Activated CD4-positive, alpha-beta T cell treated with anti-CD3 and anti-CD28 coated beads, Interleukin-2, Interleukin-6, amounts not matched to agents 100 ng/mL and 50 ng/mL, durations not matched to agents 16 hours and 8 hours (primary cell): Measurements from ENCODE around the gene THOC6.
"Not testable (repeated sequence)": the region's sequence is repeated elsewhere in the genome, so short reads cannot be mapped to it uniquely, and the experiment has no call there.

Source experiments
- DNase-seq: peaks from one replicate; pipeline ENCODE4 v3.0.0-alpha.2; 2020

THOC6 gene

DNA sequence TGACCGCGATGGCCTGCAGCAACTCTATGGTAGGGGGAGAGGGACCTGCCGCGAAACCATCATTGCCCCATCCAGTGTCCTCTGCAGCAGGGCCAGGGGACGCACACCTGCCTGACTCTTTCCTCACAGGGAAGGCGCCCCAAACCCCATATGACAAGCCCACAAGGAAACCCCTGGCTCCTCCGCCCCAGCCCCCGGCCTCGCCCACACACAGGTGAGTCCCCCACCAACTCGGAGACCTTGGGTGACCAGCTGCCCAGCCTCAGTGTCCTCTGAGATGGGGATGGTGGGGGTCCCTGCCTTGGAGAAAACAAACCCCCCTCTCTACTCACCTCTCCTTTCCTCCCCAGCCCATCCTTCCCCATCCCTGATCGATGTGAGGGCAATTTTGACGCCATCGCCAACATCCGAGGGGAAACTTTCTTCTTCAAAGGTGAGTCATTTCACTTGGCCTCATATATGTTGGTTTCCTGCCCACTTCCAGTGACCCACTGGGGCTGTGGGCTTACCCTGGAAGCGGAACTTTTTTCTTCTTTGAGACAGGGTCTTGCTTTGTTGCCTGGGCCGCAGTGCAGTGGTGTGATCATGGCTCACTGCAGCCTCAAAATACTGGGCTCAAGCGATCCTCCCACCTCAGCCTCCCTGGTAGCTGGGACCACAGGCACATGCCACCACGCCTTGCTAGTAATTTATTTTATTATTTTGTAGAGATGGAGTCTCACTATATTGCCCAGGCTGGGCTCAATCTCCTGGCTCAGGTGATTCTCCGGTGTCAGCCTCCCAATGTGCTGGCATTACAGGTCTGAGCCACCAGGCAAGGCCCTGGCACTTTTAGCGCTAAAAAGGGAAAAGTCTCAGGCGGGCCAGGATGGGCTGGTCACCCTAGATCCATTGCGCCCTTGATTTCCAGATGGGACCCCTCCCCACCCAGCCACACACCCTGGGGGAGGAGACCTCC is 33.6 kb downstream of the THOC6 start:
- peak; percentile 66 for DNase-seq

DNA sequence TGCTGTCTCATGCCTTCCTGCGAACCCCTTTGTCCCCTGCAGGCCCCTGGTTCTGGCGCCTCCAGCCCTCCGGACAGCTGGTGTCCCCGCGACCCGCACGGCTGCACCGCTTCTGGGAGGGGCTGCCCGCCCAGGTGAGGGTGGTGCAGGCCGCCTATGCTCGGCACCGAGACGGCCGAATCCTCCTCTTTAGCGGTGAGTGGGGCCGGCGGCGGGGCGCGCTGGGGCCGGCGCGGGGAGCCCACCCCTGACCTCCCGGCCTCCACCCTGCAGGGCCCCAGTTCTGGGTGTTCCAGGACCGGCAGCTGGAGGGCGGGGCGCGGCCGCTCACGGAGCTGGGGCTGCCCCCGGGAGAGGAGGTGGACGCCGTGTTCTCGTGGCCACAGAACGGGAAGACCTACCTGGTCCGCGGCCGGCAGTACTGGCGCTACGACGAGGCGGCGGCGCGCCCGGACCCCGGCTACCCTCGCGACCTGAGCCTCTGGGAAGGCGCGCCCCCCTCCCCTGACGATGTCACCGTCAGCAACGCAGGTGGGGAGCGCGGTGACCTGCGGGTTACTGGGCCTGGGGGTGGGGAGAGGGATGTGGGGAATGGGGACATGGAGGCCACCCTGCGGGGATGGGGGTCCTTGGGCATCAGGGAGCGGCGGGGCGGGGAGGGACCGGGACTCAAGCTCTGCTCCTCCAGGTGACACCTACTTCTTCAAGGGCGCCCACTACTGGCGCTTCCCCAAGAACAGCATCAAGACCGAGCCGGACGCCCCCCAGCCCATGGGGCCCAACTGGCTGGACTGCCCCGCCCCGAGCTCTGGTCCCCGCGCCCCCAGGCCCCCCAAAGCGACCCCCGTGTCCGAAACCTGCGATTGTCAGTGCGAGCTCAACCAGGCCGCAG is 34.5 kb downstream of the THOC6 start:
- peak; percentile 74 for DNase-seq

DNA sequence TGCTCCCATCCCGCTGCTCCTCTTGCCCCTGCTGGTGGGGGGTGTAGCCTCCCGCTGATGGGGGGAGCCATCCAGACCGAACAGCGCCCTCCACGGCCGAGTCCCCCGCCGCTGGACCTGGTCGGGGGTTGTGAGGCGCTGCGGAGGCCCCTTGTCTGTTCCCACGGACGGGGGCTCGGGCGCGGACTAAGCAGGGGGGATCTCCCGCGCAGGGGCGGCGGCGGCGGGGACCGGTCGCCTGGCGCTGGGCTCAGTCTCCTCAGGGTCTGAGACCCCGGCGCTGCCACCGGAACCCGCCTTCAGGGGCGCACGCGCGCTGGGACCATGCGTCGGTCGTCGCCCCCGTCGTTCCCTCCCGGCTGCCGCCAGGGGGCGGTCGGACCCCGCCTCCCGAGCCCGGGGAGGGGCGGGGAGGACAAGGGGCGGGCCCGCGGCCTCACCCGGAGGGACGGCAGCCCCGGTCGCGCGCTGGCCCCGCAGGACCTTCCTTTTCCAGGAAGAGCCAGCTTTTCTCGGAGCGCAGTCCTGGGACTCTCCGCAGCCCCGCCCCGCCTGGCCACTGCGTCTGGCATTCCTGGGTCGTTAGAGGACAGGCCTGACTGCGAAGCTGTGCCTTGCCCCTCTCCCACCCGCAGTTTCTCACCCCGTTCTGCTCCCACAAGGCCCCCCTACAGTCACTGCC is 35.3 kb downstream of the THOC6 start:
- DNase-seq, result peak; percentile 94

DNA sequence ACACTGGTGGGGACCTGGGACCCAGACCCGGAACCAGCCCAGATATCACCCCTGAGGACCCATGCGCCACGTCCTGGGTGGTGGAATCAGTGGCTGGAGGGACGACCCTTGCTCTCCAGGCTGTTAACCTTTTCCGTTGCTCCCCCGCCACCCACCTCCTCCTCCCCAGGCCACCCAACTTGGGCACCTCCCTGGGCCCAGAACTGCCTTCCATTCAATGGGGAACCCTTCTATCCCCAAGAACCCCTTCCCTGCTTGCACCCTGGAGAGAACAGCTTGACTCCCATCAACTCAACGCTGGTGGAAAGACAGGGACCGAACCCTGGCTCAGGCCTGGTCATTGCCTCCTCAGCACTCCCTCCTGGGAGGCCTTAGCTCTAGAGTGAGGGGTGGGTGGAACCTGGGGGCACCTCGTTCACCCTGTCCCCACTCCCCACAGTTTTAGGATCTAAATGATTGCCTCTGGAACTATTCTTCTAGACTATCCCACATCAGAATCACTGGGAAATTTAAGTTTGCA is 35.9 kb downstream of the THOC6 start:
- DNase-seq, result no peak

DNA sequence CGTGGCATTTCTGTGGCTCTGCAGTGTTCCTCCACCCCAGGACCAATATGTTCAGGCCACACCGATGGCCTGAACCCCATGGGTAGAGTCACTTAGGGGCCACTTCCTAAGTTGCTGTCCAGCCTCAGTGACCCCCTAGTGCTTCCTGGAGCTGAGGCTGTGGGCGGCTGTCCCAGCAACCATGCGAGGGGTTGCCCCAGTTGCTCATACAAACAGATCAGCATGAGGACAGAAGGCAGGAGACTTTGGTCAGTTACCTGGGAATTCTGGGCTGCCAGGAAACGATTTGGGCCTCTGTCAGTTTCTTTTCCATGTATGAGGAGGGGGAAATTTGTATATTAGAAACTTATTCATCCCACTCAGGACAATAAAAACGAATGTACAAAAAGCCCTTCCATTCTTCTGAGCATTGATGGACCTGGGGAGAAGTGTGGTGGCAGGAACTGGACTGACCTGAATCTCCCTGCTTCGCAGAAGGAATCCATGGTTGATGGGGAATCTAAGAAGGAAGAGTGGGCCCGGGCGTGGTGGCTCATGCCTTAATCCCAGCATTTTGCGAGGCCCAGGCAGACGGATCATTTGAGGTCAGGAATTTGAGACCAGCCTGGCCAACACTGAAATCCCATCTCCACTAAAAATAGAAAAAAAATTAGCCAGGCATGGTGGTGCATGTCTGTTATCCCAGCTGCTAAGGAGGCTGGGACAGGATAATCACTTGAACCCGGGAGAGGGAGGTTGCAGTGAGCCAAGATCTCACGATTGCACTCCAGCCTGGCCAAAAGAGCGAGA is 36.7 kb downstream of the THOC6 start:
- DNase-seq, result no peak

DNA sequence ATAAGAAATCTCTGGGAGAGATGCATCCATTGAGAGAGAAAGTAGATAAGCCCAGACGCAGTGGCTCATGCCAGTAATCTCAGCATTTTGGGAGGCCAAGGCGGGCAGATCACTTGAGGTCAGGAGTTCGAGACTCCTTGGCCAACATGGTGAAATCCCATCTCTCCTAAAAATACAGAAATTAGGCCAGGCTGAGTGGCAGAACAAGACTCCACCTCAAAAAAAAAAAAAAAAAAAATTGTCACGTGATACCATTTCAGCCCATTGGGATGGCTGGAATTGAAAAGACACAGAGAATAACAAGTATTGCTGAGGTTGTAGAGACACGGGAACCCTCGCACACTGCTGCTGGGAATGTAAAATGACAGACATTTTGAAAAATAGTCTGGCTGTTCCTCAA is 38.7 kb downstream of the THOC6 start:
- no peak for DNase-seq

DNA sequence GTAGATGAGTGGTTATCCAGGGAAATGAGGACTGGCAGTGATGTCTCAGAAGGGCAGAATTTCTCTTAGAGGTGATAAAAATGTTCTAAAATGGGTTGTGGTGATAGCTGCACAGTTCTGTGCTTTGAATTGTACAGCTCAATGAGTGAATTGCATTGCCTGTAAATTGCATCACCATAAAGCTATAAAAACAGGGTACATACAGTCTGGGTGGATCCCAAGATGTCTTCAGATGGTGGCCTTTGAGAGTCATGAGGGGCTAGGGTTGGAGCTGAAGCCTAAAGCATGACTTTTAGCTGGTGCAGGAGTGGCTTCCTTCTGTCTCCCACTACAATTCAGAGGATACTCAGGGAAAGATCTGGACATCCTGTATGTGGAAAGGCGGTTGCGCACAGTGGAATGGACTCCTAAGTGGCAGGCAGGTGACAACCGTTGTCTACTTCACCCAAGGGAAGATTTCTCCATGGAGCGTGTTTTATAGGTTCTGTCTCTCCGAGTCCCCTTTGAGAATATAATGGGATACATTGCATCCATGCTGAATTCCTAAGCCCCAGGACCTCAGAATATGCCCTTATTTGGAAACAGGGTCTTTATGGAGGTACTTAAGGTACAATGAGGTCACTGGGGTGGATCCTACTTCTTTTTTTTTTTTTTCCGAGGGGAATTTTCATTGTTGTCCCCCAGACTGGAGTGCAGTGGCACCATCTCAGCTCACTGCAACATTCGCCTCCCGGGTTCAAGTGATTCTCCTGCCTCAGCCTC is 40.0 kb downstream of the THOC6 start:
- no peak for DNase-seq

DNA sequence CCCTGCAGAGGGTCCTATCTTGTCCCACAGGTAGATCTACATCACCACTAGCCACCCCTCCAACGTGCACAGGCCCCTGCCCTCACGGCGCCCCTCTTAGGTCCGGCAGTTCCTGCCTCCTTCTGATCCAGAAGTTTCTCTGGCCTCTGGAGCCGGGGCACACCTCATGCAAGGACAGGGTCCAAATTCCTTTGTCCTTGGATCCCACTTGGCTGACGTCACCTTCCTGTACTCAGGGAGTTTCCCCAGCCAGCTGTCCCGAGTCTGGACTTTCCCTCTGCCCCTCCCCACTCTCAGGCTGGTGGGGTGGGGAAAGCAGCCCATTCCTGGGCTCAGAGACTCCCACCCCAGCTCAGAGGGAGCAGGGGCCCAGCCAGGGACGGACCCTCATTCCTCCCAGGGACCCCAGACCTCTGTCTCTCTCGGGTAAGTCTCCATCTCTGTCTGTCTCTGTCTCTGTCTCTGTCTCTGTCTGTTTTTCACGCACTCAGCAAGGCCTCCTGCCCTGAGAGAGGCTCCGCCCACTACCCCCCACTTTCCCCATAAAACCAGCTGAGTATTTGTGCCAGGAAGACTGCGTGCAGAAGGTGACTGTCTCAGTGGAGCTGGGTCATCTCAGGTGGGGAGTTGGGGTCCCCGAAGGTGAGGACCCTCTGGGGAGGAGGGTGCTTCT is 41.4 kb downstream of the THOC6 start, which contains the start of gene IL32:
TSS of gene IL32 (plus strand) at position 572 of the 673 bp plus-strand sequence. CDS start 172 bp downstream, outside the sequence.
- DNase-seq, result peak; percentile 90

DNA sequence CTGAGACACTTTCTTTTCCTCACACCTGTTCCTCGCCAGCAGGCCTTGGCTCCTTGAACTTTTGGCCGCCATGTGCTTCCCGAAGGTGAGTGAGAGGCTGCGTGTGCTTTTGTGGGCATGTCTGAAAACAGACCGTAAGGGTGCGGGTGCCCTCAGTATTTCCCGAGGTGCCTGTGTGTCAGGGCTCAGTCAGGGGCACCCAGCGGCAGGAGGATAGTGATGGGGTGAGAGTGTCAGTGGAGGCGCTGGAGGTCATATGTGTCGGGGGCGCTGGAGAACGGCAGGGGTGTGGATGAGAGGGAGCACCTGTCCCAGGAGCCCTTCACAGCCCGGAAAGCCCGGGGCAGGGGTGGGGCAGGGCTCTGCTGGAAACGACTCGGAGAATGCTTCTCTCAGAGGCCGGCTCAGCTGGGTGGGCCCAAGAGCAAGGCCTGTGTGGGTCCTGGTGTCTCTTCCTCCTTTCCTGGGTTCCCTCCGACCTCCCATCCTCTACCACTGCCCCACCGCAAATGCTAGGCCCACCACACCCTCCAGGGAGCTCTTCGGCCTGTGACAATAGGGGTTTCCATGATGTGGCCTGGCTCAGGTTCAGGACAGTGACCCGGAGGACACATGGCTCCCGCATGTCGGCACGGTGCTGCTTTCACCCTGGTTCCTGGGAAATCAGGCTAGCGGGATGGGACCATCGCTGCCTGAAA is 42.1 kb downstream of the THOC6 start:
- peak; percentile 54 for DNase-seq

DNA sequence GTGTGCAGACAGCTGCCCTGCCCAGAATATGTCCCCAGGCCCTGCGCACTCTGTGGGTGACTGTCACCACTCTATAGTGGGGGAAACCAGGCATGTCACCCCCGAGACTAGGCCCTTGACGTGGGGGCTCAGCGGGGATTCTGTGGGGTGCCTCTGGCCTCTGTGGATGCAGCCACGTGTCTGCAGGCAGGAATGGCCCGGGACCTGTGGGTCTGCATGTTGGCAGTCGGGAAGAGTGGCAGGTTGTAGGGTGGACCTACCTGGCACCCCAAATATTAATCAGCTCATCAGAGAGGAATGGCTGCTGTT is 42.6 kb downstream of the THOC6 start:
- DNase-seq, result no peak

DNA sequence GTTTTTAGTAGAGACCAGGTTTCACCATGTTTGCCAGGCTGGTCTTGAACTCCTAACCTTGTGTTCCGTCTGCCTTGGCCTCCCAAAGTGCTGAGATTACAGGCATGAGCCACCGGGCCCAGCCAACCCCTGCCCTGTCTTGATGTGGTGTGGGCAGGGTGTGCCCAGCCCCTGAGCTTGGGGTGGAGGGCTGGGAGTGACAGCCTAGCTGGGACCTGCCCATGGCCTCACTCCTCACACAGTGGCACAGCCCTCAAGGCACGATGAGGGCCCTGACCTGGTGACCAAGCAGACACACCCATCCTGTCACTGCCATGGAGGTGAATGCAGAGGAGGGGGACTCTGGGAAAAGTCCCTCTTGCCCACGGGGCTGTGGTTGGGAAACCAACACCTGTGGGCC is 44.7 kb downstream of the THOC6 start:
- peak; percentile 43 for DNase-seq

DNA sequence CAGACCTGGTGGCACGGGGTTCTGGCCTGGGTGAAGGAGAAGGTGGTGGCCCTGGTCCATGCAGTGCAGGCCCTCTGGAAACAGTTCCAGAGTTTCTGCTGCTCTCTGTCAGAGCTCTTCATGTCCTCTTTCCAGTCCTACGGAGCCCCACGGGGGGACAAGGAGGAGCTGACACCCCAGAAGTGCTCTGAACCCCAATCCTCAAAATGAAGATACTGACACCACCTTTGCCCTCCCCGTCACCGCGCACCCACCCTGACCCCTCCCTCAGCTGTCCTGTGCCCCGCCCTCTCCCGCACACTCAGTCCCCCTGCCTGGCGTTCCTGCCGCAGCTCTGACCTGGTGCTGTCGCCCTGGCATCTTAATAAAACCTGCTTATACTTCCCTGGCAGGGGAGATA is 45.3 kb downstream of the THOC6 start:
- not testable (repeated sequence) for DNase-seq

DNA sequence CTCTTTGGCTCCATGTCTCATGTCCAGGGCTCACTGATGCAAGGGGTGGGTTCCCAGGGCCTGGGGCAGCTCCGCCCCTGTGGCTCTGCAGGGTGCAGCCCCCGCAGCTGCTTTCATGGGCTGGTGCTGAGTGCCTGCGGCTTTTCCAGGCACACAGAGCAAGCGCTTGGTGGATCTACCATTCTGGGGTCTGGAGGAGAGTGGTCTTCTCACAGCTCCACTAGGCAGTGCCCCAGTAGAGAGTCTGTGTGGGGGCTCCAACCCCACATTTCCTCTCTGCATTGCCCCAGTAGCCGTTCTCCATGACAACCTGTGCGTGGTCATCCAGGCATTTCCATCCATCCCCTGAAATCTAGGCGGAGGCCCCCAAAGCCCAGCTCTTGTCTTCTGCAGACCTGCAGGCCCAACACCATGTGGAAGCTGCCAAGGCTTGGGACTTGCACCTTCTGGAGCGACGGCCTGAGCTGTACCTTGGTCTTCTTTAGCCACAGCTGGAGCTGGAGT is 46.8 kb downstream of the THOC6 start:
- no peak for DNase-seq

DNA sequence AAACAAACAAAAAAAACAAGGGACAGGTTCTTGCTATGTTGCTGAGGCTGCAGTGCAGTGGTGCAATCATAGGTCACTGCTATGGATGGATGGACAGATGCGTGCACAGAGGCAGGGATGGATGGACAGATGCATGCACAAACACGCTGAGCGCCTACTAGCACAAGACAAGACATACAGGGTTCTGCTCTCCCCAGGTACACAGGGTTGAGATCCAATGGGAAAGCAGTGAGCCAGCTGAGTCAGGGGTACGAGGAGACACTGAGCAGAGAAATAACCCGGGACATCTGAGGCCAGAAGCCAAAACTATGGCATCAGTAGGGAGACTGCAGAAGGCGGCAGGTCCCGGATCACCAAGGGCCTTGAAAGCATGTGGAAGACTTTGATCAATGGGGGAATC is 47.8 kb downstream of the THOC6 start:
- DNase-seq, result no peak

DNA sequence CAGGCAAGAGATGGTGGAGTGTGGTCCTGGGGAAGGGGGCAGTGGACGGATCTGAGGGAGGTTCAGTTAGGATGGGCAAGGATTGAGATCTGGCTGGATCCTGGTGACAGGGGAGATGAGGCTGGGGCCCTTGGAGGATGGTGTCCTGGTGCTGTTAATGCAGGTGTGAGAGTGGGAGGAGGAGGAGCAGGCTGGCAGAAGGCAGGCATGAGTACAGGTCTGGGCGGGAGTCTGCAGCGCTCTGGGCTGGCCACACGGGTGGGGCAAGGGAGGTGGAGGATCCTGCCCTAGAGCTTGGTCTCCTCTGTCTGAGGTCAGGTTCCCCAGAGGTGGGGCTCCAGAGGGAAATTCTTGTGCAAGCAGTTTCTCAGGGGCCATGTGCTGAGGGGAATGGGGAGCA is 48.3 kb downstream of the THOC6 start:
- peak; percentile 75 for DNase-seq

DNA sequence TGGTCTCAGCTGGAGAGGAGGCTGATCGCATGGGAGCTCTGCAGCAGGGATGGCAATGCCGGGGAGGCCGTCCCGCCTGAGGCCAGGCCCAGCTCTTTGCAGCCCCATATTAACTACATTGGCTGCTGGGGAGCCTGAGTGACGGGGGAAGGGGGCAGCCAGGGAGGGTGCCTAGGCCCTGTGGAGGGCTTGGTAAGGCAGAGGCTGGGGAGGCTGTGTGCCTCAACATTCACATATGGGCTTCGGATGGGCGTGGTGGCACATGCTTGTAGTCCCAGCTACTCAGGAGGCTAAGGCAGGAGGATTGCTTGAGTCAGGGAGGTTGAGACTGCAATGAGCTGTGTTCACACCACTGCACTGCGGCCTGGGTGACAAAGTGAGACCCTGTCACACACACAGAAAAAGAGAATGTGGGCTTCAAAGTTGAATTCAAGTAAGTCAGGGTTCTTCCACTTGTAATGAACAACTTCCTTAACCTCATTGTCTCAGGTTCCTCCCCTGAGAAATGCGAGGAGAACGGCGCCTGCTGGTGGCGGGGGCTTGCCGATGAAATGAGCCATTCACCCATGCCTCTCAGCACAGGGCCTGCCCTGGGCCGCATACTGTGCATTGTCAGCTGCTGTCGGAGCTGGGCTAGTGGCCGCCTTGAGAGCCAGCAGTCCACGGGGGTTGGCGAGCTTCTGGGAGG is 48.9 kb downstream of the THOC6 start:
- DNase-seq, result not testable (repeated sequence)

DNA sequence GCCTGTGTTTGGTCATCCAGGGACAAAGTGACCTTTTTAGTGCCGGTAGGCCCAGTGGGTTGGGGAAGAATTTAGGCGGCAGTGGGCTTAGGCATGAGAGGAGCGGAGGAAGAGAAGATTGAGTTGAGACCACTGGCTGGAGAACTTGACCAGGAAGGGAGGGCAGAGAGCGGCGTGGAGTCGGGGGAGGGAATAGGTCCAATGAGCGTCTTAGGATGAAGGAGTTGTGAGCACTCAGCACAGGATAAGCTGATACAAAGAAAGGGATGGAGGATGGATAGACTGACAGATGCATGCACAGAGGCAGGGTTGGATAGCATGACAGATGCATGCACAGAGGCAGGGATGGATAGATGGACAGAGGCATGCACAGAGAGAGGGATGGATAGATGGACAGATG is 49.6 kb downstream of the THOC6 start:
- no peak for DNase-seq

DNA sequence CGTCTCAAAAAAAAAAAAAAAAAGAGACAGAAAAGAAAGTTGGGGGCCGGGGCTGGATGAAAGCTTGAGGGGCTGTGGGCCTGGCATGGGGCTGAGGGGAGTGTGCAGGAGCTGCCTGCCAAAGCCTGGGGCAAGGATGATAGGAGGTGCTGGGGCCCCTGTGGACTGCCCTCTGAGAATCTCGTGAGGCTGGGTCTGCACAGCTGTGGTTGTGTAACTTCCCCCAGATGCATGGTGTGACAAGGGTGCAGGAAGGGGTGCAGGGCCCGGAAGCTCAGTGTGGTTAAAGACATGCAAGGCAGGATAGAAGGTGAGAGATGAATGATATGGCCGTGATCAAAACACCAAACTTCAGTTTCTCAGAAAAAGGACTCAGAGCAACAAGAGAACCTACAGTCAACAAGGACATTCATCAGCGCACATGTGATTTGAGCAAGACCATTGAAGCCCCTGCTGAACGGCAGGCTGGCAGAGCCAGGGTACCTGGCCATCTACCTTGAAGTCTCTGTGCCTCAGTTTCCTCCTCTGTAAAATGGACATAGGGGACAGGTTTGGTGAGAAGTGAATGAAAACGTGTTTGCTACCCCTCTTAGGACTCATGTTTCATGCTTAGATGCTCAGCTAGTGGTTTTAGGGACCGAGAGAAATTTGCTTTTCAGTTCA is 51.2 kb downstream of the THOC6 start:
- peak; percentile 97 for DNase-seq

DNA sequence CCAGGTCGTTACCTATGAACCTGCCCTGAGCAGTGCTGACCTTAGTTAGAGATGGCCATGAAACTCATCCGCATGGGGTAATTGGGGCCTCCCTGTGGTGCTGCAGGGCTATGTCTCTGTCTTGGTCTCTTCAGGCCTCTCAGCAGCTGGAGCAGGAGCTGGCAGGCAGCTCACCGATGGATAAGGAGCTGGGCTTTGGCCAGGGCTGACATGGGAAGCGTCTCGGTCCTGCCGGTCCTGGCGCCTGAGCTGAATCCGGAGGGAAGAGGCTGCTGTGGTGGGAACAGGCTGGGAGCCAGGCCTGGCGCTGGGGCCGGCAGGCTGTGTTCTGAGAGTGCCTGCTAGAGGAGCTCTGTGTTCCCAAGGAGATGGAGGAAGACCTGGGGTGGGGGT is 51.7 kb downstream of the THOC6 start:
- no peak for DNase-seq
